Frontal cortex (tissue), 4 donors: ENCODE data around the gene SUGP1. TPM values are rescaled to one million over a fixed set of nuclear protein-coding genes. Genes with fewer than 3 reads are reported as not detected.

Experiments used
- DNase-seq, 2 donors: peaks; one replicate each; pipeline ENCODE4 v3.0.0; 2012; ENCODE audit warnings: low spot score in 2 of 2
- FAIRE-seq: peaks from 2 replicates; lab custom pipeline; 2012; peaks lifted over from hg19 to GRCh38; lab: Jason Lieb, UNC
- total RNA-seq: library from RNA; depleted of rRNA; stranded (reverse); fragments of >200 nt; gene quantifications from one replicate; pipeline ENCODE4 v1.2.3, GENCODE V29; 2014
- donor health status: control.
- donor health status: control.
- donor health status: control.

SUGP1 gene
- total RNA-seq, 1 donor from 2014 or later = 22.8 TPM

GRCh38 chr19:19304186-19304965, 15.9 kb downstream of the SUGP1 start:
- DNase-seq = no peak
- no peak for FAIRE-seq

- DNase-seq (peak in 1 of 2 donors; percentile 23), FAIRE-seq (no peak)
Observed at GRCh38 chr19:19303411-19303810, 16.9 kb downstream of the SUGP1 start.

- DNase-seq = no peak
- FAIRE-seq = no peak
Observed at GRCh38 chr19:19300613-19301012, 19.7 kb downstream of the SUGP1 start.

- DNase-seq (peak in 1 of 2 donors; percentile 7), FAIRE-seq (no peak)
Observed at GRCh38 chr19:19297759-19298158, 22.6 kb downstream of the SUGP1 start.

GRCh38 chr19:19296953-19297689, 23.2 kb downstream of the SUGP1 start:
- FAIRE-seq (no peak), DNase-seq (peak in 1 of 2 donors; percentile 6)

- no peak for DNase-seq
Observed at GRCh38 chr19:19294914-19295313, 25.4 kb downstream of the SUGP1 start.

GRCh38 chr19:19292607-19293006, 27.7 kb downstream of the SUGP1 start:
- DNase-seq = no peak
- no peak for FAIRE-seq

More at GRCh38 chr19:19294914-19295313, 25.4 kb downstream of the SUGP1 start:
- no peak for FAIRE-seq

GRCh38 chr19:19285686-19286085, 34.6 kb downstream of the SUGP1 start:
- FAIRE-seq (no peak), DNase-seq (no peak)

GRCh38 chr19:19280561-19280960, 39.7 kb downstream of the SUGP1 start:
- FAIRE-seq = no peak
- DNase-seq = peak in 1 of 2 donors; percentile 63

- FAIRE-seq (no peak), DNase-seq (no peak)
Observed at GRCh38 chr19:19279853-19280252, 40.5 kb downstream of the SUGP1 start.

GRCh38 chr19:19279062-19279612, 41.2 kb downstream of the SUGP1 start:
- no peak for FAIRE-seq

GRCh38 chr19:19278315-19278714, 42.0 kb downstream of the SUGP1 start:
- DNase-seq (no peak), FAIRE-seq (no peak)

More at GRCh38 chr19:19279062-19279612, 41.2 kb downstream of the SUGP1 start:
- DNase-seq = no peak

GRCh38 chr19:19276851-19277250, 43.5 kb downstream of the SUGP1 start:
- FAIRE-seq (no peak), DNase-seq (no peak)

GRCh38 chr19:19276386-19276785, 43.9 kb downstream of the SUGP1 start:
- FAIRE-seq = no peak

GRCh38 chr19:19274716-19275565, 45.4 kb downstream of the SUGP1 start:
- no peak for FAIRE-seq
- DNase-seq = peak; percentile 12 to 20

More at GRCh38 chr19:19276386-19276785, 43.9 kb downstream of the SUGP1 start:
- DNase-seq = no peak

- no peak for FAIRE-seq
- peak; percentile 17 to 27 for DNase-seq
Observed at GRCh38 chr19:19274146-19274545, 46.2 kb downstream of the SUGP1 start.

GRCh38 chr19:19271828-19272599, 48.3 kb downstream of the SUGP1 start:
- FAIRE-seq (no peak), DNase-seq (peak in 1 of 2 donors; percentile 8)

GRCh38 chr19:19270749-19271571, 49.3 kb downstream of the SUGP1 start:
- DNase-seq (no peak), FAIRE-seq (no peak)
